ENCODE data around the gene TRIO.

The TRIO gene

DNA sequence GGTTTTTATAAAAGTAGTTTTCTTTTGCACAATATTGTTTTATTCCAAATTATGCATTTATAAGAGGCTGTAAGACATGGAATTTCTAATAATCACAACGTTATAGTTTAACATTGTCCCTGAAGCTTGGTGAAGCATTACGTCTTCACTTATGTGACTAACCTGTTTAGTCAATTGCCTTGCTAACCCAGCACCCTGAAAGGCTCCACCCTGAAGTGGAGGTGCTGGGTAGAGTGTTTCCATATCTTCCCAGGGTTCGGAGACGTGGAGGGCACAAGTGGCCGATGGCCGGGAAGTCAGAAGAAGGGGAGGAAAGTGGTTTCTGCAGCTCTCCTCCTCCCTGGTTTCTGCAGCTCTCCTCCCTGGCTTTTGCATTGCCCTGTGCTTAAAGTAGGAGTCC is 83.4 kb downstream of the TRIO start:
- no peak for DNase-seq (ENCODE audit: low read depth)

DNA sequence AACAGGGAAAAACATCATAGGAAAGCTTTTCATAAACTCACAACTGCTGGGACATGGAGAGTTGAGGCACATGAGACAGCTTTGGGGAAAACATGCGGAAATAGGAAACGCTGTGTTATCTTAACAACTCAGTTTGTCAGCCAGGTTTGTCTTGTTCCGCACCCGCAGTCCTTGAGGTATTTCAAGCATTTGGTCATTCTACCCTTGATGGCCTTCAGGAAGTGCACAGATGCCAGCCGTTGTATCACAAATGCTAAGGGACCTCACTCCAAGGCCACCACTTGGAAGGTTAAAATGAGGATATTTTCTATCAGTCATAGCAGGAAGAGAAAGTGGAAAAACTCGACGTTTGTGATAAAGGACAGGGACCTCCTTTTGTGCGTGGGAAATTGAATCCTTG is 83.8 kb downstream of the TRIO start:
- DNase-seq (ENCODE audit: low read depth) = no peak

DNA sequence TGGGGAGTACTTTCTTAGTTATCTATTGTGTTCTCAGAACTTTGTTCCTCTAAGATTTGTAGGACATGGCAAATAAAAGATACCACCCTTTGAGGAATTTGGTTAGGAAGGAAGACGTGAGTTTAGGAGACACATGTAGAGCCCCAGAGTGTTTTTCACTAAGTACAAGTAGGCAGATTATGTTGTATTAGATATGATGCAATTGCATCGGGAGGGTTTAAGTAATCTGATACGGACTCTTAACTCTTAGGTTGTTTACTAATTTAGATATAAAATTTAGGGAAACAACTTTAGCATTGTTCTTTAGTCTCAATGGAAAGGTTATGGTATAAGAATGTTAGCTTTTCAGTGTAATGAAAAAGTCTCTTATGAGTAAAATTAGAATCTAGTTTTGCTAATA is 84.4 kb downstream of the TRIO start:
- no peak for DNase-seq (ENCODE audit: low read depth)

DNA sequence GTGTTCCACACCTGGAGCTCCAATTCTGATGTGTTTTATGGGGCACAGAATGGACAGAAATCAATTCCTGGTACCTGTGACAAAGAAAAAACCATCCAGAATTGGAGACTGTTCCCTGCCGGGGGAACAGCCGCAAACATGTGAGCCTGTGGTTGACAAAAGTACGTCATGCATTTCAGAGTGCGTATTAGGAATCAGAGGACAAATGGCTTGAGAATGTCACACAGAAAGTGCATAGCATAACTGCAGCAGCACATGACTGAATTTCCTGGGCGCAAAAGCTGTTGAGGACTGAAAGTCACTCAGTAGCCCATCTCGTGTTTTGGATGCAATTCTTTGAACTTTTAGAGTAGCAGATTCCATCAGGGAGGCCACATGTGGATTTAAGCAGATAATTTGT is 85.1 kb downstream of the TRIO start:
- no peak for DNase-seq (ENCODE audit: low read depth)

DNA sequence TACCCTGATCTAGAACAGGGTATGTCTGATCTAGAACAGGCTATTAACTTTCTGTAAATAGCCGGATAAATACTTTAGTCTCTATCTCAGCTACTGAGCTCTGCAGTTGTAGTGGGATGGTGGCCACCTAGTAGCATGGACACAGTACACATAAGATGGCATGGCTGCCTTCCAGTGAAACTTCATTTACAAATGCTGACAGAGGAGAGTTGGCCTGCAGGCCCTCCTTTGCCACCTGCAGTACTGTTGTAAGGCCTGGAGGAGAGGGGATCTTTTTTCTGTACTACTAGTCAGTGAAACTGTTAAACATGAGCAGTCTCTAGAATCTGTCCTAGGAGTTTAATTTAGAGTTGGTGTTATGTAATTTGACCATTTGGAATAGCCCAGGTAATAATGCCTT is 86.0 kb downstream of the TRIO start:
- DNase-seq (ENCODE audit: low read depth) = no peak

DNA sequence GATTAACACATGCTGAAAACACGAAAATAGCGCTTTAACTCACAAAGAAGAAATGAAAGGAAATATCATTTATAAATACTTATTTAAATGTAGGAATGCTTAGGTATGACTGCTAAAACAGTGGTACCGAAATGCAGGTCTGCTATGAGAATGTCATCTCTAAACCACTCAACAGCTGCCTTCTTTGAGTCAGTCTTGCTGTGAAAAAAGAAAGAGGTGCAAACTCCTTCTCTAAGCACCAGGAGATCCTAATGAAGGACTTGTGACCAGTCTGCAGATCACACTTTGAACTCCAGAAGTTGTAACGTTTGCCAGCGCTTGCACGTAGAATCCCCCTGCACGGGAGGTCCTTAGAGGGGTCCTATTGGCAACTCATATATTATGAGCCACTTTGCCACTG is 86.6 kb downstream of the TRIO start:
- DNase-seq (ENCODE audit: low read depth) = no peak

DNA sequence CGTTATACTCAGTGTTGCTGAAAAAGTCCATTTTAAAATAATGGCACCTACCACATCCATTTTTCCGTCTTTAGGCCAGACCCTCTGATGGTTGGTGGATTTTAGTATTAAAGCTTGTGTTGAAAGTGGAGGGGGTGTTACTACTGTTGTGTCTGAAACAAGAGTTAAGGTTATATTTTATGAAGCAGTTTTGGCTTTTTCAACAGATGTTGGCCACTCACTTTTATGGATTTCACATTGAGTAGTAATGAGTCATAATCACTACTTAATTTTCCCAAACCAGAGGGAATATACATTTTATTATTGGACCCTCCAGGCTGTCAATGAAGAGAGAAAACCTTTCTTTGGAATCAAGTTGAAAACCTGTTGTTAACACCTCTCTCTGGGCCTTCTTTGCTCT is 88.0 kb downstream of the TRIO start:
- DNase-seq (ENCODE audit: low read depth) = no peak

DNA sequence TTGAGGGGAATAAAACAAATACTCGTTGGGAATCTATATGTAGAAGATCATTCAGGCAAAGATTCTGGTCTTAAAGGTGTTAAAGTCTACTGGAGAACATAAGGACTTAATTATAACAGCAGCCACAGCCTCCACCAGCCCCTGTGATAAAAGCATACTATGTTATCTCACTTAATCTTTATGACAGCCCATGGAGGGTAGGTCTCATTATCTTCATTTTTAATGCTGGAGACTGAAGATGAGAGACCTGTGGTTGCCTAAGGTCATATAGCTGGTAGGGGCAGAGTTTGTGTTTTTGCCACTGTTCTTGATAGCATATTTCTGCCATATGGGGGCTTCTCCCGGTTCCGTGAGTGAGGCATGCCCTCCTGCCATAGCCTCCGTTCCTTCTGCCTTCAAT is 88.7 kb downstream of the TRIO start:
- DNase-seq (ENCODE audit: low read depth) = no peak

DNA sequence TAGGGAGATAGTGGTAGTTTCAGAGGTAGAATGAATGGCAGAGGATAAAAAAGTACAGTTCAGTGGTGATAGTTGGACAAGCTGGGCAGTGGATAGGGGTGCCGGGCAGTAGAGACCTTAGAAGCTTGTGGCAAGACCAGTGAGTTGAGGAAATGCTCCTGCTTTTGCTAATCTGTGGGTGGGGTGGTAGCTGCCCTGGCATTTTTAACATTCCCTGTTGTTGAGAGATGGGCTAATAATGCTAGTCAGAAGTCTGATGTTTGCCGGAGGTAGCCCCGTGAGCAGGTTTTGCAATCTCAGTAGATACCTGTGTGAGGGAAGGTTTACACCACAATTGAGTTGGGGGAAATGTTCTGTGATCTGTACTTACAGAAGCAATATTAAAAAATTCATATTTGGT is 91.1 kb downstream of the TRIO start:
- no peak for DNase-seq (ENCODE audit: low read depth)

DNA sequence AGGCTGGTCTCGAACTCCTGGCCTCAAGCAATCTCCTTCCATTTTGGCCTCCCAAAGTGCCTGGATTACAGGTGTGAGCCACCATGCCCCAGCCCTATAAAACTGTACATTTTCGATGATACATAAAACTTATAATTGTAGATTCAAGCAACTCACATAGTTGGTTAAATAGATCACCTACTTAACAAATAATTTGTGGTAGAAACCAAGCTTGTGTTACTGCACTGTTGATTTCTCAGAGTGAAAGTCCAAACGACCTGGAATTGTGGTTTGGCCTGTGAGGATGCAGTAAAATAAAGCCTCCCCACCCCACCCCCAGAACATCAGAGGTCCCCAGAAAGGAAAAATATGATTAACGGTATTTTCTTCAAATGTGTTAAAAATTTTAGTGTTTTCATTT is 92.7 kb downstream of the TRIO start:
- DNase-seq (ENCODE audit: low read depth) = no peak

DNA sequence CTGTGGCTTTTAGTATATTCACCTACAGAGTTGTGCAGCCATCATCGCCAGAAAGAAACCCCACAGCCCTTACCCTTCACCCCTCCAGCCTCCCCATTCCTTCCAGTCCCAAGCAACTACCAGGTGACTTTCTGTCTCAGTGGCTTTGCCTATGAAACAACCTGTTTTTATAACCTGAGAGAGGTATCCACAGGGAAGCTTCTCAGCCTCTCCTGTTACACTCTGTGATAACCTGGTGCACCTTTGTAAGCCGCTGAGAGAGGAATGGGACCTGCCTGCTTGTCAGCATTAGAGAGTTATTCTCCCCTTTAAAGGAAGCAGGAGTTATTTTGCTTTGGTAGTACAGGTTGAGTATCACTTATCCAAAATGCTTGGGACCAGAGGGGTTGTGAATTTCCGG is 93.6 kb downstream of the TRIO start:
- no peak for DNase-seq (ENCODE audit: low read depth)

DNA sequence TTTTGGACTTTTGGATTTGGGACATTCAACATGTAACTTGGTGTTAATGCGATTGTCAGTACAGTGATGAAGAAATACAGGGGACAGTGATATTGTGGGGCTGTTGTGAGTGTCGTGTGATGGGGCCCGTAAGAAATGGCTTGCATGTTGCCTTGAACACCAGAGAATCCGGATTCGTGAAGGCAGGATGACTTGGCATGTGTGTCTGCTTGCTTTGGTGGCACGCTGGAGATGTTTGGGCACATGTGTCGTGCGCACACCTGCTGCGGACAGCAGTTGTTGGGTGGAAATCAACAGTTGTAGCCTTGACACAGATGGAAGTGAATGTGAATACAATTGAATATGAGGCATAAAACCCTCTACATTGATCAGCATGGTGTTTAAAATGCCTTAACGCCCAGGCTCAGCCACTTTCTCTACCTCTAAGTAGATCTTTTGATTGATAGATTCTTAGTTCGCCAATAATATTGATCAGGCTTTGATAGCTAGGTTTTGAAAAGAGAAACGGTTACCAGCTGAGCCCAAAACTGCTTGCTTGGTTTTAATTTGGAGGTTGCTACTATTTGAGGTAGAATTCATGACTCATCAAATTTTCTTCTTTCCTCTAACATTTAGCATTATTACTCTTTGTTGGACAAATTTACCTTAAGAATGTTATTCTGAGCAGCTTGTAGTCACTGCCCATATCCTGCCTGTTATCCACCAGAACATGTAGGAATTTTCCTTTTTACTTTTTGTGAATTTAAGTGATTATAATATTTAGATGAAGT is 94.4 kb downstream of the TRIO start:
- DNase-seq (ENCODE audit: low read depth) = no peak

DNA sequence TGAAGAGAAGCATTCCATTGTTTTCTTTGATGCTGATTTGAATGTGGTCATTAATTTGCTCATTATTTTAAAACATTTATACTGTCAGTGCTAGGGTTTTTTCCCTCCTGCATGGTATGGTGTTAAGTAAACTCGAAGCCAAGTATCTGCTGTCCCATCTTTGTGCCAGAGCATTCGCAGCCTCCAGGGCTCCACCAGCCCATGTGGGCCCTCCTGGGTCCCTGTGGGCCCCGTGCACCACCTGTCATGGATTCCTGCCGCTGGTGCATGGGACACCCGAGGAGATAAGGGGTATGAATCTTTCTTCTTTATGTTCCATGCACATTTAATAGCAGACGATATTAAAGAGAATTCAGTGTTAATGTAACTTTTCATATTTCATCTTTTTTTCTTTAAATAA is 95.1 kb downstream of the TRIO start:
- no peak for DNase-seq (ENCODE audit: low read depth)

DNA sequence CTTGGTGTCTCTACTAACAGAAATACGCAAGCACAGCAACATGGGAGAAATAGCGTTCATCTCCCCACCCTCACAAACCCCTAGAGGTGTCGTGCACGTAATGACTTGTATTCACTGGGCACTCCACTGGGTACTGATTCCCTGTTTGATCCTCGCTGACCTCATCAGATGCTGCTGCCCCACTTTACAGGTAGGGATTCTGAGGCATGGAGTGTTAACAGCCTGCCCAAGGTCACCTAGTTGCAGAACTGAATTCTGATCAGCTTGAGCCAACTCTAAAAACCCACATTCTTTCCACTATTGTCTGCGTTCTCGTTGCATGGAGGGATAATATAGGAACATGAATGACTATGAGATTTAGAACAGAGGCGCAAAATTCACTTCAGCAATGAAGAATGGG is 96.3 kb downstream of the TRIO start:
- no peak for DNase-seq (ENCODE audit: low read depth)

DNA sequence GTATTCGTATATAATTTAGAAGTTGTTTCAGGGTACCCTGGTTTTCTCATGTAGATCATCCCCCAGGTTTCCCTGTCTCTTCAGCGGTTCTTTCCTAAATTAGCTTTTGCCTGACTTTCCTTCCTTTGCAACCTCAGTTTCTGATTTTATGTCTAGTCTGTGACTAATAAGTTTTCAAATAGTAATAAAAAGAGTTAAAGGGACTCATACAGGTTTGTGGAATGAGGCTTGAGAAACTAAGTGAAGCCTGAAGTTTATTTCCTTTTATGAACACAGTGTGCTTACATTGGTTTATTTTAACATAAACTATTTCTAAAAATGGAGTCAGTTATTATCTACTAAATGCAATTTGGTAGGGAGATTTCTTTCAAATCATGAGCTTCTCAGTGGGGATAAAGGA is 96.8 kb downstream of the TRIO start:
- no peak for DNase-seq (ENCODE audit: low read depth)

DNA sequence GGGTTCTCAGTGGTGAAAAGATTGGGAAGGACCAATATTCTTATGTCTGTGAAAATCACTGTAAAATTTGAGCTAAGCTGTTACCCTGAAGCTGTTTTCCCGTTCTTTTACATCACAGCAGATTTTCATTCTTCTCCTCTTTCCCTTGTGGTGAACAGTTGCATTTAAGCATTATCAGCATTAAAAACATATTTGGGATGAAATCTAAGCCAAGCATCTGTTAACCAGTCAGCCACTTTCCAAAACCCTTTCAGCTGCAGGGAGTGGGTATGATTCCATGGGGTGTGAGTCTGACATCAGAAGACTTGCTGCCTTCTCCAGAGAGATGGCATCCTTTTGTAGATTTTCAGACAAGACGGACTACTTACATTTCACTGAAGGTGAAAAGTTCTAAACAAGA is 97.2 kb downstream of the TRIO start:
- DNase-seq (ENCODE audit: low read depth) = no peak

DNA sequence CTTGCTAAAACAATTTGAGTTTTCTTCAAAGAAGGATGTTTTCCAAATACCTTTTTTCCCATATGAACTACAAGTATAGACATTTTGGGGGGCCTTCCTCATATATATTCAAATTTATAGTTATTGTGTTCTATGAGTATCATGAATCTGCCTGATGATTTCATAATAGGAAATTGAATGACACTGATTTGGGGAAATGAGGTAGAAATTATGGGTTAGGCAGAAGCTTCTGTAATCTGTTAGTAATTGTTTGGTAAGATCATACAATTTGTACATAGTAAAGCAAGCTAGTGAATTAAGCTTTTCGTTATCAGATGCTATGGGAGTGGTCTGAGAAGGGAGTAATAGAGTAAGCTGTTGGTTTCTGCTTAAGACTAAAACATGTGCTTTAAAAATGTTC is 98.0 kb downstream of the TRIO start:
- no peak for DNase-seq (ENCODE audit: low read depth)

DNA sequence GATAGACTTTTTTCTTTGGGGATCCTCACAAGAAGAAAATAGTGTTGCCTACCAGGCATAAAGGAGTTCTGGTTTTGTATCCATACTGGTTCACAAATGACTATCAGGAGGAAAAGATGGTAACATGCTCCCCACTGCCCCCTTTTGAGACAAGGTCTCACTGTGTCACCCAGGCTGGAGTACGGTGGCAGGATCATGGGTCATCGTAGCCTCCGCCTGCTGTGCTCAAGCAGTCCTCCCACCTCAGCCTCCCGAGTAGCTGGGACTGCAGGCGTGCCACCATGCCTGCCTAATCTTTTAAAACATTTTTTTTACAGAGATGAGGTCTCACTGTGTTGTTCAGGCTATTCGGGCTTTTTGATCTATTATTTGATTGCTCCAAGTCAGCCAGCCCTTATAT is 99.3 kb downstream of the TRIO start:
- DNase-seq (ENCODE audit: low read depth) = no peak

DNA sequence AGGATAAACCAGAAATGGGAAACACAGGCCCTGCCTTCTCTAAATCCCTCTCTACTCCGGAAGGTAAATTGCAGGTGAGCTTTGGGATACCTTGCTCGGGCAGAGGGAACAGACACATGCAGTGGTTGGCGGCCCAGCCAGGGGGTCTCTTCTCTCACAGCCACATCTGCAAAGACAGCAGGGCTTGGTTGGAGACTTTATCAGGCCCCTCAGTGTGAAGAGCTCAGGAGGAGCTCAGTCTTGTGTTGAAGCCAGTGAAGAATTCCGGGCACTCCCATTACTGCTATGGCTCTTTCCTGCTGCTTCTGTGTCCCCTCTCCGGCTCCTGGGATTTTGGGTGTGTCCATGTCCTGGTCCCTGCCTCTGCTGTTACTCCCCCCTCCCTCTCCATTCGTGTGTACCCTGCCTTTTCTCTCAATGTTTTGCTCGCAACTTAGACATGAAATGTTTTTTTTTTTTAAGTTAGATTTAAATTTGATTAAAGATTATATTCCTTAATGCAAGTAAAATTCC is 99.8 kb downstream of the TRIO start:
- no peak for DNase-seq (ENCODE audit: low read depth)

DNA sequence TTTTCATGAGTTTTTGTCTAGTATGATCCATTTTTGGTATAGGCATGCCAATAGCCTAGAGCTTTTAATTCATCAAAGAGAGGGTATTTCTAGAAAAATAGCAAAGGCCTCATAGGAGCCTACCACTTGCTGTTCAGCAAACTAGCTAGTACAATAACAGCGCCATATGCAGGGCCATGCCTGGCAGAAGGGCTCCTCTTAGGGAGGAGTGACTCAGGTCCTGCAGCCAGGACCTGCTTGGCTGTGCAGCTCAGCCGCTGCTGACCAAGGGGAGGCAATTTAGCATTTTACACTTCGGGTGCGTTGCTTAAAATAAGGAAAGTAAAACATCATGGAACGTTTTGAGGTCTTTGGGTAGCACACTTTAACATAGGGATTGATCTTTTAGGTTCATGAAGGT is 100.6 kb downstream of the TRIO start:
- no peak for DNase-seq (ENCODE audit: low read depth)

DNA sequence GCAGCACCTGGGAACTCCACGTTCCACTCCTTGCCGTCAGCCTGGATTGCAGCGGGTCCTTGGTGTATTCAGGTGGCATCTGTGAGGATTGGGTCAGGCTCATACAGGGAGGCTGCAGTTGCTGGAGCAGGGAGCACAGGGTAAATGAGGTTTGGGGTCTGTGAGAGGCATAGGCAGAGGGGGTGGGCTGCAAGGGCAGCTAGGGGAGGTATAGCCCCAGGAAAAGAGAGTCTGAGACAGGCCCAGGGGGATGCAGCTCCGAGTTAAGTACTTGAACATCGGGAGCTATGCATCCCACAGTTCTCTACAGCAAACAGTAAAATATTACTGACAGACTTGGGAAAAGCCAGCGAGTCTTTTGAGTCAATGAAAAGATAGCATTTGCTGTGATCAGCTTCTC is 101.6 kb downstream of the TRIO start:
- DNase-seq (ENCODE audit: low read depth) = no peak

DNA sequence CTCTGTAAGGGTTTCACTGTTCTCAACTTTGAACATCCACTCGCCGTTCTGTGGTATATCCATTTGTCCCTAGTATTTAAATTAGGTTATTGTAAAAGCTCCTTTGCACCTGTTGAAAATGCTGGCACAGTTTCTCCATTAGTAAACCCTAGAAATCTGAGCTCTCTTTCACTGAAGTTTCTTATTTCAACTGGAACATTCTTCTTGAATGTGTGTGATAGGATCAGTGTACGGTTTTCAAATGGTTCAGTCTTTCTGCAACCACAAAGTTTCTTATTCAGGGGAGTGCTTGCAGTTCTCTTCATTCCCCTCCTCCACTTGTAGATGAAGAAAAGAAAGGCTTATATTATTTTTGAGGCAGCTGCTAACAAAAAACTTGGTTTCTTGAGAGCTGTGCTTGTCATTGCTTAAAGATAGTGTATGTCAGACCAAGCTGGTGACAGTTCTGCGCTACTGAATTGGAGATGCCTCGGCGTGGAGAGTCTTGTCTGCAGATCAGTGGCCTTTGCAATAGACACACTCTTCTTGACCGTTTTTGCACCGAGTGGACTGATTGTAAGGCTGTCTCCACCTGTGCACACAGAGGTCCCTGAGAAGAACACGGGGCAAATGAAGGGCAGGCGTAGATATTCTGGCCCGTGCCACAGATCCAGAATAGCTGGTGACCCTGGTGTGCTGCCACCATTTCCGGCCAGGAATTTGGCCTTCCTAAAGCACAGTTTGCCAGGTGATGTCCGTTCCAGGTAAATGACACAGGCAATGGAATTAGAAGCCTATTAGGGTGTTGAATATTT is 102.2 kb downstream of the TRIO start:
- peak; percentile 53 for DNase-seq (ENCODE audit: low read depth)

DNA sequence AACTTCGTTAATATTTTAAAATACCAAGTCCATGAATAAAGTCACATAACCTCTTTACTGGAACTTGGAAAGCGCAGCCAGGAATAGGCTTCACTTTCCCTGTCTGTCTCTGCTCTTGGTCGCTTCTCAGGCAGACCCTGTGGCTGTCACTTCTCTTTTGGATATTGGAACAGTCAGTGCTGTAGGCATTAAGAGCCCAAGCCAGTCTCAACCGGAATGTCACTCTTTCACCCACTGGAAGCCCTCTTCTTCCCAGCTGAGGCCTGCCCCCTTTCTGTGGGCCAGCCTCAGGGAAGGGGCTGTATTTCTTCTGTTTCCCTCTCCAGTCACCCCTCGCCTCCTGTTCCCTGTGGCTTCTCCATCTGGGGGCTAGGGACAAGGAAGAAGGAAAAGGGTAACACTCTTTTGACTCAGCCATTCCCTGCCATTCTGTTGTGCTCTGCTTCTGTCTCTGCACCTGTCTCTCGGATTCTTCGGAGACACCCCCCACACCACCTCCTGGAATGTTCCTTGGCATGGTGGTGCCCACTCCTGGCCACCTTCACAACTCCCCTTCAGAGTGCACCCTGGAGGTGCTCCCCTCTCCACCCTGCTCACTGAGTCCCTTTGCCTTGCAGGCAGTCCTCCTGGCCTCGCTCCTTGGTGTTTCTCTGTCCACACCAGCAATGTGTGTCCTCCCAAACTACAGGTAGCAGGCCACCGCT is 103.4 kb downstream of the TRIO start:
- DNase-seq (ENCODE audit: low read depth) = no peak

Data from non-pigmented ciliary epithelial cell (primary cell).